HCT116 (cell line): ENCODE results near the gene ZNF839. TPM values are rescaled to one million over a fixed set of nuclear protein-coding genes. Genes with fewer than 3 reads are reported as not detected.
A peak's percentile ranks its signal among the peaks of the same experiment; 100 is the strongest.

Experiments
- ATAC-seq: fragments of 200-7000 bp; cut with Tn5 transposase; 2 replicates; pipeline ENCODE4 v1.9.1; 2020; ENCODE audit warnings: mild to moderate bottlenecking, moderate library complexity
- BruUV-seq: library from RNA; stranded (reverse); fragments of 400-500 nt; replicated peaks from 2 replicates; lab custom pipeline; 2021; lab: Mats Ljungman, UMichigan
- CTCF ChIA-PET: fragments of 300-600 bp; sonication (Branson Sonifier 250); formaldehyde crosslinking; loops from one replicate; lab custom pipeline; 2021; ENCODE audit warnings: antibody characterized with exemption; lab: Charles Lee
- POLR2A ChIA-PET: fragments of 300-600, 350-600 bp; sonication (Branson Sonifier 250); formaldehyde crosslinking; loops from one replicate; lab custom pipeline; 2021; ENCODE audit warnings: antibody characterized with exemption; lab: Charles Lee
- RAD21 ChIA-PET, 2 experiments: fragments of 300-600 bp; sonication (Branson Sonifier 250); formaldehyde crosslinking; loops; one replicate each; lab custom pipeline; 2023; ENCODE audit warnings: low total read pairs in 2 of 2; ENCODE audit not compliant: uncharacterized antibody in 2 of 2, unreplicated experiment in 2 of 2, low non-redundant PET in 1 of 2; lab: Charles Lee
- DNase-seq: peaks from one replicate; pipeline ENCODE4 v3.0.0-alpha.2; 2010; ENCODE audit warnings: low read depth, low spot score
- H2AFZ ChIP-seq: fragments of 200-600 bp; shearing (Covaris generic), sonication (generic); 2 replicates; pipeline ENCODE4 v1.6.1; 2017; ENCODE audit warnings: low read depth, mixed run types, mixed read lengths, antibody characterized with exemption, low read length; ENCODE audit not compliant: poor library complexity, severe bottlenecking
- H3K27ac ChIP-seq: 2 replicates; pipeline ENCODE4 v1.5.1; 2012; ENCODE audit warnings: low read depth, low read length
- H3K27me3 ChIP-seq: fragments of 200-600 bp; sonication (generic); 2 replicates; pipeline ENCODE4 v1.6.1; 2016; ENCODE audit warnings: mixed run types, low read length, mixed read lengths; ENCODE audit not compliant: insufficient read depth
- H3K36me3 ChIP-seq, 2 experiments: fragments of 200-500 bp in 1 of 2; fragments of 200-600 bp in 1 of 2; sonication (Bioruptor generic) in 1 of 2; sonication (generic) in 1 of 2; 2 replicates each; pipeline versions ENCODE4 v1.5.1 to v1.6.1; 2014 to 2016; ENCODE audit warnings: low read length in 2 of 2, inconsistent platforms in 1 of 2, mixed read lengths in 1 of 2, mixed run types in 1 of 2; ENCODE audit not compliant: insufficient read depth in 2 of 2, control insufficient read depth in 1 of 2
- H3K4me1 ChIP-seq, 2 experiments: fragments of 200-600 bp in 1 of 2; sonication (generic) in 1 of 2; 2 replicates each; pipeline versions ENCODE4 v1.5.1 to v1.6.1; 2012 to 2017; ENCODE audit warnings: low read length in 2 of 2, inconsistent platforms in 1 of 2, mild to moderate bottlenecking in 1 of 2, mixed read lengths in 1 of 2, mixed run types in 1 of 2, moderate library complexity in 1 of 2; ENCODE audit not compliant: insufficient read depth in 2 of 2, control insufficient read depth in 1 of 2
- H3K4me2 ChIP-seq: fragments of 200-600 bp; sonication (generic); 2 replicates; pipeline ENCODE4 v1.6.1; 2017; ENCODE audit warnings: mixed run types, low read length, mixed read lengths
- H3K4me3 ChIP-seq, 2 experiments: fragments of 200-600 bp in 1 of 2; sonication (generic) in 1 of 2; replicated peaks in 1 of 2; 2 replicates each; pipeline ENCODE4 v1.5.1; 2011 to 2016; ENCODE audit warnings: low read length in 2 of 2, control low read depth in 1 of 2, low read depth in 1 of 2, mild to moderate bottlenecking in 1 of 2, mixed read lengths in 1 of 2, mixed run types in 1 of 2
- H3K79me2 ChIP-seq: fragments of 200-600 bp; sonication (generic); 2 replicates; pipeline ENCODE4 v1.6.1; 2017; ENCODE audit warnings: mild to moderate bottlenecking, mixed run types, low read length, moderate library complexity, mixed read lengths; ENCODE audit not compliant: insufficient read depth
- H3K9ac ChIP-seq: fragments of 200-600 bp; sonication (generic); 2 replicates; pipeline ENCODE4 v1.6.1; 2016; ENCODE audit warnings: low read length, mixed read lengths
- H3K9me2 ChIP-seq: fragments of 200-600 bp; sonication (generic), shearing (Covaris generic); 2 replicates; pipeline ENCODE4 v1.6.1; 2017; ENCODE audit warnings: mixed run types, mild to moderate bottlenecking, moderate library complexity; ENCODE audit not compliant: insufficient read depth
- H3K9me3 ChIP-seq, 2 experiments: fragments of 200-500 bp in 1 of 2; fragments of 200-600 bp in 1 of 2; sonication (Bioruptor generic) in 1 of 2; sonication (generic) in 1 of 2; 2 replicates each; pipeline ENCODE4 v1.6.1; 2014 to 2017; ENCODE audit warnings: low read length in 2 of 2, mixed read lengths in 2 of 2, inconsistent platforms in 1 of 2, low read depth in 1 of 2, mild to moderate bottlenecking in 1 of 2, mixed run types in 1 of 2, moderate library complexity in 1 of 2; ENCODE audit not compliant: control insufficient read depth in 1 of 2, insufficient read depth in 1 of 2
- H4K20me1 ChIP-seq: fragments of 200-600 bp; sonication (generic), shearing (Covaris generic); 2 replicates; pipeline ENCODE4 v1.6.1; 2017; ENCODE audit warnings: mixed run types, mild to moderate bottlenecking, moderate library complexity; ENCODE audit not compliant: insufficient read depth
- EZH2 ChIP-seq: fragments of 200-600 bp; sonication (generic); IDR thresholded peaks from 2 replicates; pipeline ENCODE4 v1.6.1; 2017; ENCODE audit warnings: antibody characterized with exemption, mixed run types
- EZH2phosphoT487 ChIP-seq: fragments of 200-600 bp; IDR thresholded peaks from 2 replicates; pipeline ENCODE4 v1.6.1; 2018; ENCODE audit warnings: antibody characterized with exemption, borderline replicate concordance
- POLR2AphosphoS5 ChIP-seq: IDR thresholded peaks from 2 replicates; pipeline ENCODE4 v1.6.1; 2011; ENCODE audit warnings: mild to moderate bottlenecking, low read depth, low read length, moderate library complexity
- SP1 ChIP-seq: IDR thresholded peaks from 2 replicates; pipeline ENCODE4 v1.6.1; 2012; ENCODE audit warnings: low read depth
- SRF ChIP-seq: IDR thresholded peaks from 2 replicates; pipeline ENCODE4 v1.6.1; 2012; ENCODE audit warnings: low read depth
- ZFX ChIP-seq: fragments of 450-650 bp; IDR thresholded peaks from 2 replicates; pipeline ENCODE4 v1.6.1; 2017
- ZNF274 ChIP-seq: fragments of 200-500 bp; sonication (Bioruptor generic); IDR thresholded peaks from 2 replicates; pipeline ENCODE4 v1.6.1; 2014; ENCODE audit warnings: mild to moderate bottlenecking, low read depth, low read length, inconsistent platforms
- intact Hi-C: fragments of 100-400 bp; cut with micrococcal nuclease; formaldehyde crosslinking; loops from 2 replicates; pipeline ENCODE4 v1.10.0; 2022
- total RNA-seq: library from RNA; stranded (reverse); gene quantifications from one replicate; pipeline ENCODE4 v1.2.1, GENCODE V29; 2021; ENCODE audit not compliant: unreplicated experiment
- TF ChIP-seq, protein P1 (sequence below): IDR thresholded peaks from 2 replicates; pipeline ENCODE4 v1.6.1; 2012
- TF ChIP-seq, protein P2 (sequence below): IDR thresholded peaks from 2 replicates; pipeline ENCODE4 v1.6.1; 2011; ENCODE audit warnings: mild to moderate bottlenecking, low read length, moderate library complexity; ENCODE audit not compliant: insufficient replicate concordance; ENCODE audit errors: extremely low read depth

The ZNF839 gene
- total RNA-seq, 1 experiment from 2014 or later = 17.7 TPM

DNA sequence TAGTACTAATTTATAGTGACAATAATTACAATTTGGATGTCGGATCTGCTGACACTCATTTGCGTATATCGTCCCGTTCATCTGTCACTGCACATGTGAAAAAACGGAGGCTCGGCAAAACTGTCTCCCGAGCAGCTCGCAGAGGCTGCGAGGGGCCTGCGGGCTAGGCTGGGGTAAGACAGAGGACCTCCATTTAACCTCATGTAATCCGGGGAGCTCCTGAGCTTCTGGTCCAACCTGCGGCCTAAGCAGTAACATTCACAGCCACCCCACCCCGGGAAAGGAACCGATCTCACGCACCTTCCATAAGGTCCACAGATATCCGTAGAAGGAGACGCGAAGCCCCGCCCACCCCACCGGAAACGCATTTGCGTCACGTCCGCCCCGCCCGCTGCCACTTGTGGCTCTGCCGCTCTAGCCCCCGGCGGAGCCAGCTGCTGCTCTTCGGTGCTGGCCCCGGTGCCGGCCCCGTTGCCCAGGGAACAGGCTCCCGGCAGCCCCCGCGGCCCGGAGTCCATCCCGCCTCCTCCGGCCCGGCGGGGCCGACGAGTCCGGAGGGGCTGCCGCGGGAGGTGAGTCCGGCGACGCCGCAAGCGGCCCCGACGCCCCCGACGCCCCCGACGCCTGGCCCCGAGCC lies 43.1 kb downstream of the ZNF839 start, which contains the start of the genes CINP and TECPR2 (continued):
- TF ChIP-seq EZH2 (no peak), SRF (no peak; the same call in 1 of the 2 replicates), POLR2AphosphoS5 (peak; percentile 96)
- TF ChIP-seq, all 23 proteins: peak for 6

- Histone ChIP-seq H3K9me3 (no peaks in the 10 kb centered on the region), H3K27ac (peak overlapping the region; percentile 61), H3K4me1 (peaks cover 11 to 15% of the 10 kb centered on the region in 2 experiments; a peak in 3 of 4 replicates), H3K9me2 (no peaks in the 10 kb centered on the region), H3K9ac (peak overlapping the region; percentile 76), H4K20me1 (no peaks in the 10 kb centered on the region), H3K36me3 (peaks cover 3 to 5% of the 10 kb centered on the region in 2 experiments; a peak in 3 of 4 replicates), H3K4me3 (peak overlapping the region; percentile 68 to 73), H2AFZ (no peak overlapping the region), H3K4me2 (peak overlapping the region; percentile 95), H3K27me3 (no peaks in the 10 kb centered on the region), H3K79me2 (peaks cover 36% of the 10 kb centered on the region)
- intact Hi-C loops = no loop called here
- no TSS peak for BruUV-seq
- no peak for DNase-seq
- TF ChIP-seq EZH2 (no peak), ZFX (peak; percentile 59; the same call in 1 of the 2 replicates)
- CTCF ChIA-PET = no interaction called here
- ATAC-seq = peak; percentile 46
- RAD21 ChIA-PET = no interaction called here
- POLR2A ChIA-PET = no interaction called here
Measured at GRCh38 chr14:102363182-102363943, 43.8 kb downstream of the ZNF839 start.

GRCh38 chr14:102370305-102370809 lies 50.8 kb downstream of the ZNF839 start:
- Histone ChIP-seq H3K27me3 (no peaks in the 10 kb centered on the region), H3K9me2 (no peaks in the 10 kb centered on the region), H3K9me3 (no peaks in the 10 kb centered on the region), H2AFZ (no peak overlapping the region), H3K27ac (no peak overlapping the region), H4K20me1 (no peaks in the 10 kb centered on the region), H3K36me3 (no peaks in the 10 kb centered on the region), H3K4me2 (no peak overlapping the region), H3K4me1 (no peaks in the 10 kb centered on the region), H3K4me3 (no peak overlapping the region), H3K79me2 (peaks cover 20% of the 10 kb centered on the region; the same call in 1 of the 2 replicates), H3K9ac (no peak overlapping the region)
- RAD21 ChIA-PET = no interaction called here
- ATAC-seq (no peak), DNase-seq (no peak)
- POLR2A ChIA-PET = no interaction called here
- CTCF ChIA-PET = no interaction called here
- TF ChIP-seq POLR2AphosphoS5 (no peak), ZNF274 (no peak), SP1 (no peak), EZH2phosphoT487 (no peak)
- TF ChIP-seq, protein P1, sequence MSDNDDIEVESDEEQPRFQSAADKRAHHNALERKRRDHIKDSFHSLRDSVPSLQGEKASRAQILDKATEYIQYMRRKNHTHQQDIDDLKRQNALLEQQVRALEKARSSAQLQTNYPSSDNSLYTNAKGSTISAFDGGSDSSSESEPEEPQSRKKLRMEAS = no peak
- TF ChIP-seq, protein P2, sequence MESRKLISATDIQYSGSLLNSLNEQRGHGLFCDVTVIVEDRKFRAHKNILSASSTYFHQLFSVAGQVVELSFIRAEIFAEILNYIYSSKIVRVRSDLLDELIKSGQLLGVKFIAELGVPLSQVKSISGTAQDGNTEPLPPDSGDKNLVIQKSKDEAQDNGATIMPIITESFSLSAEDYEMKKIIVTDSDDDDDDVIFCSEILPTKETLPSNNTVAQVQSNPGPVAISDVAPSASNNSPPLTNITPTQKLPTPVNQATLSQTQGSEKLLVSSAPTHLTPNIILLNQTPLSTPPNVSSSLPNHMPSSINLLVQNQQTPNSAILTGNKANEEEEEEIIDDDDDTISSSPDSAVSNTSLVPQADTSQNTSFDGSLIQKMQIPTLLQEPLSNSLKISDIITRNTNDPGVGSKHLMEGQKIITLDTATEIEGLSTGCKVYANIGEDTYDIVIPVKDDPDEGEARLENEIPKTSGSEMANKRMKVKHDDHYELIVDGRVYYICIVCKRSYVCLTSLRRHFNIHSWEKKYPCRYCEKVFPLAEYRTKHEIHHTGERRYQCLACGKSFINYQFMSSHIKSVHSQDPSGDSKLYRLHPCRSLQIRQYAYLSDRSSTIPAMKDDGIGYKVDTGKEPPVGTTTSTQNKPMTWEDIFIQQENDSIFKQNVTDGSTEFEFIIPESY = no peak
- intact Hi-C loops = no loop called here
- no TSS peak for BruUV-seq
